H1 (cell line): Measurements from ENCODE around the gene SPHK1. TPM values are rescaled to one million over a fixed set of nuclear protein-coding genes. Genes with fewer than 3 reads are reported as not detected.
A peak's percentile ranks its signal among the peaks of the same experiment; 100 is the strongest.

Experiments used
- CTCF ChIA-PET: fragments of 300-600 bp; sonication (Branson Sonifier 250); formaldehyde crosslinking; loops from one replicate; lab custom pipeline; 2021; ENCODE audit not compliant: partially characterized antibody; lab: Charles Lee
- POLR2A ChIA-PET: fragments of 300-600 bp; sonication (Branson Sonifier 250); formaldehyde crosslinking; loops from one replicate; lab custom pipeline; 2021; ENCODE audit warnings: inconsistent platforms; ENCODE audit not compliant: partially characterized antibody; lab: Charles Lee
- DNase-seq, 2 experiments: peaks; one replicate each; pipeline versions ENCODE4 v3.0.0 to v3.0.0-alpha.2; 2010 to 2022; ENCODE audit warnings: low spot score in 2 of 2, low read depth in 1 of 2, mixed read lengths in 1 of 2
- FAIRE-seq: peaks from 2 replicates; lab custom pipeline; 2011; peaks lifted over from hg19 to GRCh38; lab: Jason Lieb, UNC
- H2AFZ ChIP-seq: 2 replicates; pipeline ENCODE4 v1.8.1; 2012; ENCODE audit warnings: low read length, inconsistent platforms
- H2AK5ac ChIP-seq: 2 replicates; pipeline ENCODE4 v1.6.1; 2013; ENCODE audit warnings: low read depth, low read length
- H2BK120ac ChIP-seq: replicated peaks from 2 replicates; pipeline ENCODE3; 2013; ENCODE audit warnings: low read depth, low read length, inconsistent platforms
- H2BK12ac ChIP-seq: 2 replicates; pipeline ENCODE4 v1.6.1; 2013; ENCODE audit warnings: low read depth, low read length
- H2BK15ac ChIP-seq: 2 replicates; pipeline ENCODE4 v1.6.1; 2013; ENCODE audit warnings: low read length
- H2BK20ac ChIP-seq: 2 replicates; pipeline ENCODE4 v1.6.1; 2013; ENCODE audit warnings: low read length
- H2BK5ac ChIP-seq: 2 replicates; pipeline ENCODE4 v1.6.1; 2013; ENCODE audit warnings: low read depth, low read length
- H3K14ac ChIP-seq: 2 replicates; pipeline ENCODE4 v1.6.1; 2013; ENCODE audit warnings: inconsistent platforms; ENCODE audit not compliant: insufficient read length
- H3K18ac ChIP-seq: 2 replicates; pipeline ENCODE4 v1.6.1; 2013; ENCODE audit warnings: low read length; ENCODE audit errors: extremely low read depth
- H3K23ac ChIP-seq: 2 replicates; pipeline ENCODE4 v1.6.1; 2013; ENCODE audit warnings: inconsistent platforms; ENCODE audit not compliant: insufficient read length
- H3K23me2 ChIP-seq: 2 replicates; pipeline ENCODE4 v1.6.1; 2013; ENCODE audit warnings: low read depth, low read length
- H3K27ac ChIP-seq: 2 replicates; pipeline ENCODE4 v1.6.1; 2011; ENCODE audit warnings: low read depth, low read length, inconsistent platforms
- H3K27me3 ChIP-seq, 4 experiments: replicated peaks in 1 of 4; 1 replicate in 1 of 4; 2 replicates in 3 of 4; pipeline versions ENCODE4 v1.6.1 to v1.8.1; 2011 to 2013; ENCODE audit warnings: low read length in 3 of 4, mild to moderate bottlenecking in 3 of 4, inconsistent platforms in 2 of 4, mixed read lengths in 2 of 4, moderate library complexity in 1 of 4; ENCODE audit not compliant: control insufficient read depth in 3 of 4, insufficient read depth in 3 of 4; ENCODE audit errors: extremely low read depth in 1 of 4
- H3K36me3 ChIP-seq, 4 experiments: 2 replicates each; pipeline versions ENCODE4 v1.6.1 to v1.8.1; 2011 to 2013; ENCODE audit warnings: mild to moderate bottlenecking in 4 of 4, low read length in 3 of 4, moderate library complexity in 2 of 4, control low read depth in 1 of 4, inconsistent platforms in 1 of 4; ENCODE audit not compliant: insufficient read depth in 4 of 4, control insufficient read depth in 2 of 4
- H3K4ac ChIP-seq: replicated peaks from 2 replicates; pipeline ENCODE3; 2013; ENCODE audit warnings: low read length, low read depth, mixed read lengths, inconsistent platforms; ENCODE audit not compliant: insufficient read length
- H3K4me1 ChIP-seq, 4 experiments: replicated peaks in 1 of 4; 1 replicate in 1 of 4; 2 replicates in 3 of 4; pipeline versions ENCODE4 v1.6.1 to v1.8.1; 2011 to 2013; ENCODE audit warnings: low read length in 3 of 4, inconsistent platforms in 2 of 4, mixed read lengths in 1 of 4; ENCODE audit not compliant: insufficient read depth in 4 of 4, control insufficient read depth in 3 of 4
- H3K4me2 ChIP-seq, 2 experiments: 2 replicates each; pipeline versions ENCODE4 v1.6.1 to v1.8.1; 2011 to 2013; ENCODE audit warnings: low read depth in 2 of 2, low read length in 2 of 2, control low read depth in 1 of 2, inconsistent platforms in 1 of 2, mild to moderate bottlenecking in 1 of 2; ENCODE audit not compliant: insufficient read depth in 1 of 2
- H3K4me3 ChIP-seq, 4 experiments: fragments of 200-600, 300-600 bp in 1 of 4; sonication (generic), shearing (Covaris generic), sonication (Bioruptor Twin) in 1 of 4; 2 replicates each; pipeline versions ENCODE4 v1.5.1 to v1.8.1; 2011 to 2016; ENCODE audit warnings: low read length in 4 of 4, low read depth in 3 of 4, control low read depth in 2 of 4, inconsistent platforms in 2 of 4, mild to moderate bottlenecking in 2 of 4, mixed read lengths in 1 of 4, moderate library complexity in 1 of 4; ENCODE audit not compliant: insufficient read depth in 2 of 4; ENCODE audit errors: extremely low read depth in 1 of 4
- H3K56ac ChIP-seq: replicated peaks from 2 replicates; pipeline ENCODE3; 2013; ENCODE audit warnings: low read depth, mild to moderate bottlenecking, mixed read lengths, low read length, inconsistent platforms; ENCODE audit not compliant: insufficient read length
- H3K79me1 ChIP-seq: 2 replicates; pipeline ENCODE4 v1.6.1; 2013; ENCODE audit warnings: low read depth, low read length, control low read depth
- H3K79me2 ChIP-seq, 2 experiments: 2 replicates each; pipeline versions ENCODE4 v1.6.1 to v1.8.1; 2012 to 2013; ENCODE audit warnings: low read length in 2 of 2, mild to moderate bottlenecking in 2 of 2, inconsistent platforms in 1 of 2; ENCODE audit not compliant: insufficient read depth in 2 of 2, control insufficient read depth in 1 of 2
- H3K9ac ChIP-seq, 4 experiments: replicated peaks in 1 of 4; 1 replicate in 1 of 4; 2 replicates in 3 of 4; pipeline versions ENCODE4 v1.6.1 to v1.8.1; 2011 to 2013; ENCODE audit warnings: low read depth in 3 of 4, low read length in 3 of 4, control low read depth in 2 of 4, mild to moderate bottlenecking in 2 of 4, moderate library complexity in 2 of 4, inconsistent platforms in 1 of 4; ENCODE audit errors: extremely low read depth in 1 of 4
- H3K9me3 ChIP-seq, 2 experiments: 2 replicates each; pipeline versions ENCODE4 v1.6.1 to v1.8.1; 2012 to 2013; ENCODE audit warnings: mild to moderate bottlenecking in 2 of 2, moderate library complexity in 2 of 2, control low read depth in 1 of 2, inconsistent platforms in 1 of 2, low read depth in 1 of 2, low read length in 1 of 2, mixed read lengths in 1 of 2; ENCODE audit not compliant: insufficient read depth in 2 of 2
- H4K20me1 ChIP-seq, 2 experiments: replicated peaks in 1 of 2; 2 replicates each; pipeline versions ENCODE3 to v1.8.1; 2011 to 2013; ENCODE audit warnings: inconsistent platforms in 2 of 2, low read length in 2 of 2, mild to moderate bottlenecking in 1 of 2; ENCODE audit not compliant: insufficient read depth in 2 of 2, control insufficient read depth in 1 of 2
- H4K5ac ChIP-seq: 2 replicates; pipeline ENCODE4 v1.6.1; 2013; ENCODE audit warnings: low read length, low read depth, mixed read lengths, inconsistent platforms; ENCODE audit not compliant: insufficient read length
- H4K8ac ChIP-seq: 2 replicates; pipeline ENCODE4 v1.8.0; 2013; ENCODE audit warnings: mild to moderate bottlenecking, moderate library complexity, low read length, inconsistent platforms; ENCODE audit not compliant: insufficient read depth; ENCODE audit errors: extremely low read depth
- H4K91ac ChIP-seq: replicated peaks from 2 replicates; pipeline ENCODE3; 2013; ENCODE audit warnings: low read length, mixed read lengths, inconsistent platforms; ENCODE audit not compliant: insufficient read length
- ASH2L ChIP-seq: fragments of 200-600, 300-600 bp; sonication (generic); IDR thresholded peaks from one replicate; pipeline ENCODE4 v1.7.1; 2017; ENCODE audit warnings: low read length
- CBX5 ChIP-seq: fragments of 300-800, 300-1000 bp; sonication (generic); IDR thresholded peaks from 2 replicates; pipeline ENCODE4 v1.7.1; 2016; ENCODE audit warnings: antibody characterized with exemption, low read length, low read depth
- CREB1 ChIP-seq: IDR thresholded peaks from 2 replicates; pipeline ENCODE4 v1.6.1; 2012; ENCODE audit warnings: inconsistent platforms
- EP300 ChIP-seq, 2 experiments: IDR thresholded peaks; 1 replicate in 1 of 2; 2 replicates in 1 of 2; pipeline ENCODE4 v1.6.1; 2011 to 2012; ENCODE audit warnings: low read depth in 2 of 2, low read length in 2 of 2, mild to moderate bottlenecking in 2 of 2, borderline replicate concordance in 1 of 2, inconsistent platforms in 1 of 2, moderate library complexity in 1 of 2
- FOSL1 ChIP-seq: IDR thresholded peaks from 2 replicates; pipeline ENCODE4 v1.6.1; 2011; ENCODE audit warnings: mild to moderate bottlenecking, low read depth, low read length, moderate library complexity; ENCODE audit not compliant: insufficient read depth
- SIN3A ChIP-seq, 2 experiments: IDR thresholded peaks in 1 of 2; conservative IDR thresholded peaks in 1 of 2; 2 replicates each; pipeline ENCODE4 v1.6.1; 2011 to 2012; ENCODE audit warnings: low read length in 2 of 2, improper control_type of control experiment in 1 of 2, low read depth in 1 of 2, mild to moderate bottlenecking in 1 of 2
- WGBS, 2 experiments: shearing (Covaris generic) in 1 of 2; methylation state at CpG; one replicate each; pipeline versions ENCODE4 v1.1.6 to v1.1.7; 2013 to 2015; ENCODE audit warnings: low lambda C conversion rate in 2 of 2, mixed read lengths in 2 of 2, inconsistent platforms in 1 of 2, low coverage in 1 of 2, missing lambda C conversion rate in 1 of 2; ENCODE audit not compliant: insufficient replicate concordance in 2 of 2, insufficient coverage in 1 of 2, insufficient read length in 1 of 2; ENCODE audit errors: extremely low coverage in 1 of 2, missing lambda C conversion rate in 1 of 2; 5-methylcytosine and 5-hydroxymethylcytosine counted together
- polyA plus RNA-seq, 7 experiments: library from polyadenylated mRNA; depleted of rRNA in 3 of 7; stranded (reverse) in 5 of 7; unstranded in 2 of 7; fragments of >200 nt in 5 of 7; fragments of 200-250 nt in 2 of 7; gene quantifications; 1 replicate in 5 of 7; 2 replicates in 1 of 7; 4 replicates in 1 of 7; pipeline versions ENCODE4 v1.2.1 to v1.2.3, GENCODE V29; 2011 to 2013; ENCODE audit warnings: missing spikeins in 2 of 7, mixed read lengths in 2 of 7
- total RNA-seq: library from RNA; stranded (reverse); fragmentation: NEBNext Ultra II Directional; extraction: Animal tissue kit (Norgen Biotek cat#: 25700); gene quantifications from 2 replicates; pipeline ENCODE4 v1.2.1, GENCODE V29; 2021
- TF ChIP-seq, protein P1 (sequence below), 3 experiments: IDR thresholded peaks; 1 replicate in 2 of 3; 2 replicates in 1 of 3; pipeline versions ENCODE4 v1.5.1 to v1.6.1; 2011; ENCODE audit warnings: low read length in 3 of 3, mild to moderate bottlenecking in 3 of 3, inconsistent platforms in 2 of 3, low read depth in 1 of 3, moderate library complexity in 1 of 3; ENCODE audit not compliant: insufficient read depth in 1 of 3; ENCODE audit errors: control extremely low read depth in 1 of 3

SPHK1 gene
- total and polyA plus RNA-seq, 2 of the 8 experiments (the other 6 are each of a cell fraction or from before 2014, with no cell fraction given) = 2.4 TPM

DNA sequence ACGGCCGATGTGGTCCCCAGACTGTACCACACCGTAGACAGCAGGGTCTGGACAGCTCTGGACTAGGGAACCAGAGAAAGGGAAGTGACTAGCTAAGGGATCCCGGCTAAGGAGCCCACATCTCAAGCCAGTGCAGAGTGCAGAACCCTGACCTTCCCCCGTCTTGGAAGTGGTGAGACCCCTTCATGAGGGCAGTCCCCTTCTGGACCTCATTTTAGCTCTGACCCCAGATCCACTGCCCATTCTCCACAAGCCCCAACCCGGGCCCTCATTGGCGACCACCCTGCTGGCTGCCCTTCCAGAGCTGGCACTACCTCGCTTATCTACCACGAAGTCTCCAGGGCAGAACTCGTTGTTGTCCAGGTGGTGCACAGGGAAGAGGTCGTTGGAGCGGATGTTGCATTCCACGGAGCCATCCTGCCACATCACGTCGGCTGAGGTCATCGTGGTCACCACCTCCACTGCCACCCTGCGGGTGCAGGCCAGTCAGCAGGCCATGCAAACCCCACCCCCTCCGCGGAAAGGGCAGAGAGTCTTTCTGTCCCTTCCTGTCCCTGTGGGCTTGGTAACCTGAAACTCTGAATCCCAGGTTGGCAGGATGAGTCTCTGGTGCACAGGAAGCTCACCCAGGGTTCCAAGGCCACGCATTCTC lies 14.2 kb downstream of the SPHK1 start:
- no peaks in the 10 kb centered on the region for H3K23me2 ChIP-seq
- H3K79me2 ChIP-seq = no peaks in the 10 kb centered on the region
- H3K4ac ChIP-seq = no peak overlapping the region
- H3K23ac ChIP-seq = no peak overlapping the region
- no peak overlapping the region for H3K9ac ChIP-seq
- TF ChIP-seq ASH2L (no peak), CBX5 (no peak), CREB1 (no peak), FOSL1 (no peak), SIN3A (conservative IDR thresholded peaks at IDR 0.05 in 1 of 2, IDR thresholded peaks at IDR 0.05 in 1 of 2; ENCODE audit: low read depth in 1 of 2, low read length in 2 of 2) (no peak), EP300 (IDR thresholded peaks at IDR 0.05; ENCODE audit: borderline replicate concordance in 1 of 2, low read depth in 2 of 2, low read length in 2 of 2) (no peak)
- TF ChIP-seq, protein P1, sequence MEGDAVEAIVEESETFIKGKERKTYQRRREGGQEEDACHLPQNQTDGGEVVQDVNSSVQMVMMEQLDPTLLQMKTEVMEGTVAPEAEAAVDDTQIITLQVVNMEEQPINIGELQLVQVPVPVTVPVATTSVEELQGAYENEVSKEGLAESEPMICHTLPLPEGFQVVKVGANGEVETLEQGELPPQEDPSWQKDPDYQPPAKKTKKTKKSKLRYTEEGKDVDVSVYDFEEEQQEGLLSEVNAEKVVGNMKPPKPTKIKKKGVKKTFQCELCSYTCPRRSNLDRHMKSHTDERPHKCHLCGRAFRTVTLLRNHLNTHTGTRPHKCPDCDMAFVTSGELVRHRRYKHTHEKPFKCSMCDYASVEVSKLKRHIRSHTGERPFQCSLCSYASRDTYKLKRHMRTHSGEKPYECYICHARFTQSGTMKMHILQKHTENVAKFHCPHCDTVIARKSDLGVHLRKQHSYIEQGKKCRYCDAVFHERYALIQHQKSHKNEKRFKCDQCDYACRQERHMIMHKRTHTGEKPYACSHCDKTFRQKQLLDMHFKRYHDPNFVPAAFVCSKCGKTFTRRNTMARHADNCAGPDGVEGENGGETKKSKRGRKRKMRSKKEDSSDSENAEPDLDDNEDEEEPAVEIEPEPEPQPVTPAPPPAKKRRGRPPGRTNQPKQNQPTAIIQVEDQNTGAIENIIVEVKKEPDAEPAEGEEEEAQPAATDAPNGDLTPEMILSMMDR (IDR thresholded peaks at IDR 0.05; ENCODE audit: control extremely low read depth in 1 of 3, insufficient read depth in 1 of 3, low read depth in 1 of 3, low read length in 3 of 3) = no peak
- H2BK5ac ChIP-seq = 0 out of 2 replicates have a peak overlapping the region, but pooled peaks have one; percentile 5
- no peak overlapping the region for H2AK5ac ChIP-seq
- no peak overlapping the region for H3K4me2 ChIP-seq
- no peaks in the 10 kb centered on the region; the same call in 1 of the 2 replicates for H3K79me1 ChIP-seq
- H3K4me3 ChIP-seq = no peak overlapping the region
- no peak overlapping the region for H3K56ac ChIP-seq
- FAIRE-seq (no peak), DNase-seq (no peak)
- H4K8ac ChIP-seq = peak overlapping the region; percentile 57
- peaks cover 40 to 76% (median 68%) of the 10 kb centered on the region in 4 experiments for H3K36me3 ChIP-seq
- H4K91ac ChIP-seq = no peak overlapping the region
- no peaks in the 10 kb centered on the region for H3K9me3 ChIP-seq
- ChIA-PET POLR2A (interaction anchor here (0.7 to 1.2 kb wide), 2 partner anchors 11 to 12 kb away, joined by 3 read pairs; no protein-coding TSS in a partner anchor), CTCF (interaction anchor here (0.6 to 28.1 kb wide), 41 partner anchors 7 to 367 kb away, joined by 3 to 635 read pairs (median 7); partner anchors contain the start of genes AANAT, PRPSAP1, QRICH2 and RHBDF2)
- H2BK120ac ChIP-seq = no peak overlapping the region
- no peak overlapping the region for H2BK15ac ChIP-seq
- peaks cover 8 to 11% of the 10 kb centered on the region in 2 experiments for H4K20me1 ChIP-seq
- H2AFZ ChIP-seq = no peak overlapping the region
- H2BK20ac ChIP-seq = no peak overlapping the region
- H3K4me1 ChIP-seq = no peaks in the 10 kb centered on the region
- H3K27ac ChIP-seq = no peak overlapping the region
- WGBS, 2 experiments = 88% methylated on average over 20 of the region's 20 CpGs; no CpG with 5 or more reads in 1 of the 2 experiments
- H3K18ac ChIP-seq = no peak overlapping the region
- no peak overlapping the region for H4K5ac ChIP-seq
- no peaks in the 10 kb centered on the region for H3K27me3 ChIP-seq
- no peak overlapping the region for H3K14ac ChIP-seq
- no peak overlapping the region for H2BK12ac ChIP-seq
